Neural cell (in vitro differentiated cells): ENCODE results near the gene BHLHE23.

ENCODE experiments used
- CTCF ChIP-seq: fragments of 450-650 bp; IDR thresholded peaks from 2 replicates; pipeline ENCODE4 v1.5.1; 2014; ENCODE audit warnings: antibody characterized with exemption, mild to moderate bottlenecking, moderate library complexity; ENCODE audit not compliant: poor library complexity, severe bottlenecking
- EP300 ChIP-seq: fragments of 450-650 bp; conservative IDR thresholded peaks from 2 replicates; pipeline ENCODE4 v1.6.1; 2014; ENCODE audit warnings: antibody characterized with exemption, mild to moderate bottlenecking, moderate library complexity; ENCODE audit not compliant: poor library complexity, severe bottlenecking
- EZH2 ChIP-seq: fragments of 200-600, 300-800 bp; shearing (Covaris generic), sonication (generic); IDR thresholded peaks from 2 replicates; pipeline ENCODE4 v1.6.1; 2014; ENCODE audit warnings: antibody characterized with exemption, low read length, borderline replicate concordance, mild to moderate bottlenecking; ENCODE audit not compliant: insufficient read depth, poor library complexity, severe bottlenecking
- POLR2AphosphoS5 ChIP-seq: IDR thresholded peaks from 2 replicates; pipeline ENCODE4 v1.6.1; 2012
- SMC3 ChIP-seq: fragments of 450-650 bp; conservative IDR thresholded peaks from 2 replicates; pipeline ENCODE4 v1.6.1; 2014; ENCODE audit warnings: antibody characterized with exemption, mild to moderate bottlenecking, moderate library complexity; ENCODE audit not compliant: poor library complexity

- no peak for TF ChIP-seq CTCF
- no peak for TF ChIP-seq EZH2
- TF ChIP-seq POLR2AphosphoS5: no peak
- no peak for TF ChIP-seq EP300
- no peak for TF ChIP-seq SMC3
These were observed 38.6 kb upstream of the BHLHE23 start for GRCh38 chr20:63045401-63045800.
